GM19468 (cell line): ENCODE data around the gene CREB3L4.

Experiments used
- ATAC-seq: cut with Tn5 transposase; IDR thresholded peaks from one replicate; pipeline ENCODE4 v1.9.1; 2021; ENCODE audit warnings: mild to moderate bottlenecking, moderate library complexity, moderate number of reproducible peaks; ENCODE audit not compliant: unreplicated experiment; ENCODE audit errors: extremely low read depth

Gene CREB3L4

GRCh38 chr1:153967107-153967999, at the start of gene CREB3L4:
TSS of gene CREB3L4 (plus strand) at chr1:153967902. CDS start at chr1:153968526, 624 bp downstream.
- ATAC-seq: peak; percentile 67

DNA sequence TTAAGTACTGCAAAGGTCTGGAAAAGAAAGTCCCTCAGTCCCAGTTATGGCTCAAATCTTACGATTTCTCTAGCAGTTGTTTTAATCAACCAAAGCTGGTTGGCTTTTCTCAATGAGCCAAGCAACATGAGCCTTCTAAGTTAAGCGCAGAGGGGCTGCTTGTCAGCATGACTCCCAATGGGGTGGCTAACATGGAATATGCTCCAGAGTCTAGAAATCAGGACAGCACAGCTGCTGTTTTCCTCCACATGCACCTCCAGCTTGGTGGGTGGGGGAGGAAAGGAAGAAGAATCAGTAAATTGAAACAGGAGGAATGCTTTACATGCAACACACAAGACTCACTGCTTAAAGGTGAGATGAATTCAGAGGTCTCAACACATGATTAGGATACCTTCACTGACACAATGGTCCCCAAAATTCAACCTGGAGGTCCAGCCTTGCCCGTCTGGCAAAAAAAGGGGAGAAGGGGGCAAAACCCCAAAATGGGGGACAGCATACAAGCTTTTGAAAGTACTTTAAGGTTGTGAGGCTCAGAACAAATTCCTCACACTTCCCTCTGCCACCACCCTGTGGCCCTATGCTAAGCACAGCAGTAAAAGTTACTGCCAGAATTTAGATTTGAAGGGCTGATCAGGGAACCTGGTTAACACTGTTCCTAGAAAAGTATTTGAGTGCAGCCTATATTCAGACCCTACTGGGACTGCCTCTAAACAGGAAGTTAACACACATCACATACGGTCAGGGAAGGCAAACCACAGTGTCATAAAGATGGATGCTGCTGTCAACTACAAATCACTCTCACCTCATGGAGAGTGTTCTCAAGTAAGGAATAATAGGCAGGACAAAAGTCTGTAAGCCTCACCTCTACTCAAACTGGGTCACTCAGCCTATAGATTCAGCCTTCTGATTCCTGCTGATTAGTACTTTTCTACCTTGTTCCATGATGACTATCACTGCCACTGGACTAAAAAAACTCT, 47.5 kb upstream of the CREB3L4 start:
- no peak for ATAC-seq

DNA sequence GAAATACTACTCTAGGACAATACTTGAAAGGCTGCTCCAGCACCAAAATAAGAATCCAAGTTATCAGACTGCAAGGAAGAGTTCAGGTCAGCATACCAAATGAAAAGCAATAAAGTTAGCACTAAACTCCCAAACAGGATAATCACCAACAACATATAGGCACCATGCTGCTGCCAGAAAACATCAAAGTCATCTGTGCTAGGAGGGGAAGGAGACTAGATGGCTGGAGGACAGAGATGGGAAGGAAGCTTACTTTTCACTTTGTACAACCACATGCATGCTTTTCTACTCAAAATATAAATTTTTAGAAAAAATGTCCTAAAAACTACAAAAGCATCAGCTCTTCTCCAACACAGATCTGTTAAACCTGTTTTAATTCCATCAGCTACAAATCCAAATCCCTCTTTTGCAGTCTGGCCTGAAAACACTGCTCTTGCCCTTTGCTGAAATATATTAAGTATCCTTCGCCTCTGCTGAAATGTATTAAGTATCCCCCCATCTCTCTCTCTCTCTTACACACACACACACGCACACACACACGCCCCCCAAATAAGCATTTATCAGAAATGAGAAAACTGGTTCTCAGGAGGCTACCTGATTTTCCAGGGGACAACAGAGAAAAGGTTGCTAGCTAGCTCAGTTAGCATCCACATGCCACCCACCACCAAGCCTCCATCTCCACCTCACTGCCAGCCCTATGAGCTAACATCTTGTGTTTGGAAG, 46.5 kb upstream of the CREB3L4 start:
- ATAC-seq: no peak

DNA sequence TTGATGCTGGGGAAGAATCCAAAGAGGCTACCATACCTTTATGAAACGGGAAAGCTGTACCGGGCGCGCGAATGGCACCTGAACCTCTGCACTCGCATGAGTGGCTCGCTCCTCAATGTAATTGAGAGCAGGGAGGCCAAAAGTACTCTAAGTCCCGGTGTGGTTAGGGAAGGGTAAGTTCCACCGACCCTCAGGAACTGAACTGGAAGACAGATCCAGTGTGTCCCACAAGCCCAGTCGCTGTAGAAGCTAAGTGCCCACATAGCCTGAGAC, 46.0 kb upstream of the CREB3L4 start:
- ATAC-seq: no peak

GRCh38 chr1:153922076-153922971, 45.4 kb upstream of the CREB3L4 start:
- peak; percentile 1 for ATAC-seq

DNA sequence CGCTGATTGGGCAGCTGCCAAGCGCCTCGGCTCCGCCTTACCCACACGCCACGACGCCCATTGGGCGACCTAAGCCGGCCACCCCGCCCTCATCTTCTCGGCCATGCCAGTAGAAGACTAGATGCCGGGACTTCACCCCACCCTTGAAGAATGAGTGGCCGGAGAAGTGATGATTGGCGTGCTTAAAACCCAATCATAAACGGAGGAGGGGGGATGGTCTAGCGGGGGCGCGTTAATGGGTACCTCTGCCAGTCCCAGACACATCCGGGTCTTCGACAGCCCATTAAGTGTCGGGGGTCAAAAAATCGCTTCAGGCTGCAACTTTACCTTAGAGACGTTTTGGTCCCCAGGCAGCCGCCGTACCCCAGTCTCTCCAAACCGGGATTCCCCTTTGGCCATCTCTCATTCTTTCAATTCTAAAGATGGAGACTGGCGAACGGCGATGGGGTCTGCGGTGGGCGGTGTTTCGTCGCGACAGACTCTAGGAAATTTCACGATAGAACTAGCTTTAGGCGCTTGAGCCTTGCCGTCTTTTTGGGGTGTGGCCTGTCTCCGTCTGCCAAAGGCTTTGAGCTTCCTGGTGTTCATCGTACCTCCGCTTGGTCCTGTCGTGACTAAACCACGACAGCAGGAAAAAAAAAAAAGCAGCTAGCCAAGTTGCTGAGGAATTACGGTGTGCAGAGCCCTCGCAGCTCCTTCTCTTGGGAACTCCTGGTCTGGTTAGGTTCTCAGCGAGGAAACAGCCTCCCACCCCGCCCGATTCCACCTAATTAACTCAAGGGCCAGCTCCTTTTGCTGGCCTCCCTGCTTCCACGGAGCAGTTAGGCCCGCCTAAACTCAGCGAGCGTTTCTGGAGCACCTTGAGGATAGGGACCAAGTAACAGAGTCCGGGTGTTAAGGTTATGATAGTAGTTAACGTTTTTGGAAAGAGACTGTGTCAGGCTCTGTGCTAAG, 44.5 kb upstream of the CREB3L4 start, which contains the start of gene GATAD2B:
Gene GATAD2B (minus strand): TSS at position 1 of the 954 bp plus-strand sequence. CDS start 94,625 bp downstream, outside the sequence.
- ATAC-seq: peak; percentile 80

GRCh38 chr1:153926405-153926804, 41.3 kb upstream of the CREB3L4 start:
- ATAC-seq: no peak

GRCh38 chr1:153928245-153928644, 39.5 kb upstream of the CREB3L4 start:
- no peak for ATAC-seq

GRCh38 chr1:153928791-153929341, 38.8 kb upstream of the CREB3L4 start:
- no peak for ATAC-seq

DNA sequence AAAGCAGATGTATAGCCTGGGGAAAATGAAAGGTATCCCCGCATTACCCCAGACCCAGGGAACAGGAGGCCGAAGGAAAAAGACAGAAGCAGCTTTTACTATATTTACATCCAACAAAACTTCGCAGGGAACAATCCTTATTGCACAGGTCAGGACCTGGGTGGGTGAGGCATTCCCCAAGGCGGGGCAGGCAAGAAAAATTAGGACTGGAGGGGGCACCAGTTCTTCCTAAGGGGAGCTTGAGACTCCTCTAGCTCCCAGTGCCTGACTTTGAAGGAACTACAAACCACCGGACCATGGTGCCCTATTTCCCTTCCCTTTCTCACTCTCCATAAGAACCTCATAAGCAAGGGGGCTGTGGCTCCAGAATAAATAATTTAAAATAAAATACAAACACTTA, 38.3 kb upstream of the CREB3L4 start:
- no peak for ATAC-seq

DNA sequence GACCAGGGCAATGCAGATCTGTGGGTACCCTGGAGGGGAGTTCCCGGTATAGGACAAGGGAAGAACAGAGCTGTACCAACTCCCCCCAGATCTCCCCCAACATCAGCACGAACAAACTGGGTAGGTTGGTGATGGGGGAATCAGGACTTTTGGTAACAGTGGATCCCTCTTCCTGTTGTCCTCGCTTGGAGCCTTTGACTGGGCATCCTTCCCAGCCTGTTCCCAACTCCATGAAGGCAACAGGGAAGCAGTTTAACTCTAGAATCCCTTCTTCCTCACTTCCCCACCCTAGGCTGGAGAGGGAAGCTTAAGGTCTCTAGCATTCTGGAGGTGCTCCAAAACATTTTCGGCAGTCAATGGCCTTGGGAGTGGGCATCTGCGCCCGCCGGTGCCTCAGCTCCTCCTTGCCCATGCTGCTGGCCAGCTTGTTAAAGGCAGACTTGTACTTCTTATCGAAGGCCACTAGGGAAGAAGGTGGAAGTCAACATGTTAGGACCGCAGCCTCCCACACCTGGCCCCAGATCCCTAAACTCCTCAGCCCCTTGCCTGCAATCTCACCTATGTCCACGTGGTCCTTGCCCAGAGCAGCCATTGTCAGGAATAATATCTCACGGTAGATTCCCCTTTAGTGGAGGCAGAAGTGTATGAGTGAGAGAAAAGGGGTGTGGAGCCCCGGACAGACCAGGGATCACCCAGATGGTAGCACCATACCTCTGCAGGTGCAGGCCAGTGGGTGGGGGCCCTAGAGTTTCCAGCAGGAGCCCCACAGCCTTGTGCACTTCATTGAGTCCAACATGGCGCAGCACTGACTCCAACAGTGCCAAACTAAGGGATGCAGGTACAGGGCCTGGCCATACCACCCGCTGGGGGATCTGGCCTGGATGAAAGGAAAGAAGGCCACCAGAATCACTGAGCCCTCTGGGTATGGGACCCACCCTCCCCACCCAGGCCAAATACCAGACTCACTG, 37.4 kb upstream of the CREB3L4 start:
- ATAC-seq: no peak

DNA sequence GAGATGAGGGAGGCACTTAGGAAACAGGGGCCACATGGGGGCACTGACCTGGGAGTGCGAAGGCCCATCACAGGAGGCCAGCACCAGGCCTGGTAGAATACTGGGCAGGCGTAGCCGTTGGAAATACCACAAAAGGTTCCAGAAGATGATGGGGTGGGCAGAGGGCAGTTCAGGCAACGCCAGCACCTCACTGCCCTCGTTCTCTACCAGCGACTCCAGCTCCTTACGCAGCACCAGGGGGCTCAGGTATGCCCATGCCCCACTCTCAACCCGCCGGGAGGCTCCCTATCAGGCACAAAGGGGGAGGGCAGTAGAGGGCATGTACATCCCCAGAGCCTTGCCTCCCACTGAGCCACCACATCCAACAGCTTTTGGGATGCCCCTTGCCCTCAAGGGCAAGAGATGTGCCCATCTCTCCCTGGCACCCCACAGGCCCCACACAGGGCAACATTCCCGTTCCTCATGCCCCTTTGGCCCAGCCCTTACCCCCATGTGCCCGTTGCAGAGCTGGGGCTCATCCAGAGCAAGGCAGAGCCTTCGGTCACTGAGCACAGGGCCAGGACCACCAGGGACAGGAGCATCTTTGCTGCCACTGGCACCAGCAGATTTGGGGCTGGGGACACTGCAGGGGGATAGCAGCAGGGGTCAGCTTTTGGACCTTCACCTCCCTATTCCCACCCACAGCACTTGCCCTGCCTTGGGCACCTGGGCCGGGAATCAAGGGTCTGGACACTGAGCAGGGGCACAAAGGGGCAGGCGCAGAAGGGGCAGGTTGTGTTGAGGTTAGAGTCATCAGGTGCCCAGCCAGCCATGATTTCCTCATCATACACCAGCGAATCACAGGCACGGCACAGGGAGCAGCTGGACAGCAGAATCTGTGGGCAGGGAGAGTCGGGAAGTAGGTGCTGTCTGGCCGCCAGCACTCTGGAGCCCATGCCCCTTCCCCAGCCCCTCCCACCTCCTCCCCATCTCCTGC, 35.3 kb upstream of the CREB3L4 start:
- no peak for ATAC-seq

DNA sequence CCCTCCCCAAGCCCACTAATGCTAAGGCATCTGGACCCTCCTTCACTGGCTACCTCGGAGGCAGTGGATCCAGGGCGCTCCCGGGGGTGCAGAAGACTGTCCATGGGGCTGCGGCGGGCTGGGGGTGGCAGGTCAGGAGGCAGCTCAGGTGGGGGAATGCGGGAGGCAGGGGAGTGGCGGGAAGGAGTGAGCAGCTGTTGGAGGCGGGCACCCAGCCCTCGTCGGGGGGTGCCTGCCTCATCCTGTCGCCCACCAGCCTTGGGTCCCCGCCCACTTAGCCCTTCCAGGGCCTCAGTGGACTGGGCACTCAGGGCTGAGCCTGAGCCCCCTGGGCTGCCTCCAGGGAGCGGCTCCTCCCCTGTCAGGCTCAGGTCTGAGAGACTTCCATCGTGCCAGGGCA, 34.3 kb upstream of the CREB3L4 start:
- no peak for ATAC-seq

- no peak for ATAC-seq
Measured at GRCh38 chr1:153933955-153934354, 33.7 kb upstream of the CREB3L4 start.

DNA sequence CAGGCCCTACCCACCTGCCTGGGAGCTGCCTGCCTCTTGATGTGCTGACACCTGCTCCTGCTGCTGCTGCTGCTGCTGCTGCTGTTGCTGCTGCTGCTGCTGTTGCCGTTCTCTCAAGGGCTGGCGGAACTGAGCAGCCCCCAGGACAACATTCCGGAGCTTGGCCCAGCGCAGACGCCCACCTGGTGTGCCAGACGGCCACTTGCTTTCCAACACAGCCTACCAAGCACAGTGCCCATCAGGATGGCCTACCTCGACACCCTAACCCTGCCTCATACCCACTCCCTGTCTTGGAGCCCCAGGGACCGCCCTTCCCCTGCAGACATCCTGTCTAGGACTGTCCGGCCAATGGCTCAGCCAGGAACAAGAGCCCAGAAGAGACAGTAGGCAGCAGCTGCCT, 33.0 kb upstream of the CREB3L4 start:
- ATAC-seq: no peak
